ENCODE measurements around the gene PRDX4. TPM values are rescaled to one million over a fixed set of nuclear protein-coding genes. Genes with fewer than 3 reads are reported as not detected.
A peak's percentile ranks its signal among the peaks of the same experiment; 100 is the strongest.
"Not testable (repeated sequence)": the region's sequence is repeated elsewhere in the genome, so short reads cannot be mapped to it uniquely, and the experiment has no call there.

Gene PRDX4
- total RNA-seq (2014; rRNA removed; shearing (Covaris generic); ENCODE audit: low replicate concordance): 554 and 568 TPM in 2 replicates

DNA sequence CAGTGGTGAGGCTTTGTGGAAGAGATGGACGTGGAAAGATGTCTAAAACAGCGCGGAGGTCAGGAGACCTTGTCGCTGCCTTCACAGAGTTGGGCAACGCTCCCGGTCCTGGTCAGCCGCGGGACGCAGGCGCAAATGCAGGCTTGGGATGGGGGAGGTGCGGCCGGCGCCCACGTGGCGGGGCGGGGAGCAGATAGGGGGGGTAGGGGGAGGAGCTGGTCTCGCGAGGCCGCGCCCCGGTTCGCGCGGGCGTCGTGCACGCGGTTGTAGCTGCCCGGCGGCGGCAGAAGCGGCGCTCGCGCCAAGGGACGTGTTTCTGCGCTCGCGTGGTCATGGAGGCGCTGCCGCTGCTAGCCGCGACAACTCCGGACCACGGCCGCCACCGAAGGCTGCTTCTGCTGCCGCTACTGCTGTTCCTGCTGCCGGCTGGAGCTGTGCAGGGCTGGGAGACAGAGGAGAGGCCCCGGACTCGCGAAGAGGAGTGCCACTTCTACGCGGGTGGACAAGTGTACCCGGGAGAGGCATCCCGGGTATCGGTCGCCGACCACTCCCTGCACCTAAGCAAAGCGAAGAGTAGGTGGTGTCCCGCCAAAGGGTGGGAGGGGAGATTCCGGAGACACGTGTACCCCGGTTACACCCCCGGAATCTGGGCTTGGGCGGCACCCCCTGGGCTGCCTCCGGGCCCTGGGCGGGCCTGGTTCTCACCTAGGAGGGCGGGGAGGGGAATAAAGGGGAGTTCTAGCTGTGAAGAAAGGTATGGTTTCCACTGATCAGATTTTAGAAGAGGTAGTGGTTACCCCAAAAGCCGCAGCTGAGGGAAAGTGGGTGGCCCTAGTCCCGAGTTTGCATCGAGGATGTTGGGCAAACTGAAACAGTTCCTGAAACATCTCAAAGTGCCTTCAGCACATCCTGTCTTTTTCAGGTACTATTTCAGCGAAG lies at the start of gene PRDX4:
TSS of gene PRDX4 (plus strand) at position 255 of the 939 bp plus-strand sequence. CDS start at position 333, 78 bp downstream.
- H3K4me3 ChIP-seq: peak within 1 kb of the TSS; percentile 83
- no peaks in the 10 kb centered on the region for H3K9me3 ChIP-seq
- H3K36me3 ChIP-seq: peaks cover 25% of the 10 kb centered on the region
- DNase-seq: peak; percentile 91
- H3K27me3 ChIP-seq: no peaks in the 10 kb centered on the region

DNA sequence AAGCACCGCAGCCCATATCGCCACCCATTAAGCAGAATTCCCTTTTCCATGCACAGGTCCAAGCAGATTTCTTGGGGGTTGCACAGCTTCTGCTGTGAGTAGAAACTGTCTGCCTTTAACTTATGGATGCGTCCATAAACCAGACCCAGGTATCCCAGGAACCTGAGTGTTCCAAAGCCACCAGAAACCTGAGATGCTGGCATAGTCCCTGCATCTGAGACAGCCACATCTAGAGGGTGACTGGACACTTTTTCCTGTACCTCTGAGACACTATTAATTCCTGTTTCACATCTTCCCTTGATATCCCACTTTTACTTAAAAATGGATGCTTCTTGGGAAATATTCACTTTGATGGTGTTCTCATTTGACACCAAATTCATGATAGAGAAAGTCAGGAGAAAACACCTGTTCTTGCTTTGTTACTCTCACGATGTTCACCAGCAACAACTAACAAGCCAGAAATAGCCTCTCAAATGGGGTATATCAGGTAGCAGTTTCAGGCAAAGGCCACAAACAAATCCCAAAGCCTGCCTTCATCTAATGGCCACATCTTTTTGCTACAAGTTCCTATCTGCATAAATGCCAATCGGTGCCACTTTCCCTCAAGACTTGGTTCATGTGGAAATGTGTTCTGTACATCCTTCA lies 45.5 kb upstream of the PRDX4 start:
- no peaks in the 10 kb centered on the region for H3K27me3 ChIP-seq
- H3K9me3 ChIP-seq: no peaks in the 10 kb centered on the region
- H3K4me3 ChIP-seq: no peak overlapping the region
- no peaks in the 10 kb centered on the region for H3K36me3 ChIP-seq
- DNase-seq: no peak

DNA sequence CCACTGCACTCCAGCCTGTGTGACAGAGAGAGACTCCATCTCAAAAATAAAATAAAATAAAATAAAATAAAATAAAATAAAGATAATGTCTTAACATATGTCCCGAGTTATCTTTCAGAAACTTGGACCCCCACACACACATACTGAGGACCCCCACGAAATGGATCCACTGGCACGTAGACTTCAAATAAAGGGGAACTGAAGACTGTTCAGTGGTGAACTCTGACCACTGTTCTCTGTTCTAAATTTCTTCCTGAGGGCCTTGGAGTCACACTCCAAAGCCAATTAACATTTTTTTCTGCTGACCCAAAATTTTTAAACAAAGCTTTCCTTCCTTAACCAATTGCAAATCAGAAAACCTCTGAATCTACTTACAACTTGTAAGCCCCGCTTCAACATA lies 43.5 kb upstream of the PRDX4 start:
- H3K4me3 ChIP-seq: no peak overlapping the region
- no peaks in the 10 kb centered on the region for H3K27me3 ChIP-seq
- H3K36me3 ChIP-seq: no peaks in the 10 kb centered on the region
- DNase-seq: no peak
- no peaks in the 10 kb centered on the region for H3K9me3 ChIP-seq

DNA sequence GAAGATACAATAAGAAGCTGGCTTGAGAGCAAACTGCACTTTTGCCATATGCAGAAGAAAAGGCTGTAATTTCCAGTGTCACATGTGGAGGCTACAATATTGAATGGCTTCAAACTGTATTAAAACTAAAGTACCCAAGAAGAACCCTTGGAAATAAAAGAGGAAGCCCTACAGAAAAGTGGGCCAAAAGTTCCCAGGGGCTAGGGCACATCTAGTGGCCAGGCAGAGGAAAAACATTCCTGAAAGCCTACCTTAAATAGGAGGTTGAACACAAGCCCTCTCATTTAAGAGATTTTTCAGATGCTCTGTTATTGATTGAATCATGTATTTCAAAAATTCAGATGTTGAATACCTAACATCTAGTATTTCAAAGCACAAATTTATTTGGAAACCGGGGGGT lies 40.6 kb upstream of the PRDX4 start:
- no peak for DNase-seq
- Histone ChIP-seq H3K27me3 (no peaks in the 10 kb centered on the region), H3K4me3 (no peak overlapping the region), H3K36me3 (no peaks in the 10 kb centered on the region), H3K9me3 (no peaks in the 10 kb centered on the region)

DNA sequence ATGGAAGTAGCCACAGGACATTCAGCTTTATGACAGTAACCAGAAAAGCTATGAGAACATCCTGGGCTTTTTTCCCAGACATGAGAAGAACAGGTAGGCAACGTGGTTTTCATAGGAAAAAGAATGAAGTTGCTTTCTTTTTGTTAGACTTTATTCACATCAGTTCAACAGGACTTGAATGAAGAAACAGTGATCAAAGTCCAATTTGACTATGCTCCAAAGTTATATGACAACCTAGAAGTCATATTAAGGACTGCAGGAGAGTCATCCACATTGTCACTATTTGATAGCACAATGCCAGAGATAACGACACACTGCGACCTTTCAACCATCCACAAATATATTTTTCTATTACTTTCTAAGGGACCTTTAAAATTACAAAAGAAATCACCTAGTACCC lies 39.2 kb upstream of the PRDX4 start:
- DNase-seq: no peak
- no peak overlapping the region for H3K4me3 ChIP-seq
- H3K36me3 ChIP-seq: no peaks in the 10 kb centered on the region
- H3K9me3 ChIP-seq: no peaks in the 10 kb centered on the region
- H3K27me3 ChIP-seq: no peaks in the 10 kb centered on the region

DNA sequence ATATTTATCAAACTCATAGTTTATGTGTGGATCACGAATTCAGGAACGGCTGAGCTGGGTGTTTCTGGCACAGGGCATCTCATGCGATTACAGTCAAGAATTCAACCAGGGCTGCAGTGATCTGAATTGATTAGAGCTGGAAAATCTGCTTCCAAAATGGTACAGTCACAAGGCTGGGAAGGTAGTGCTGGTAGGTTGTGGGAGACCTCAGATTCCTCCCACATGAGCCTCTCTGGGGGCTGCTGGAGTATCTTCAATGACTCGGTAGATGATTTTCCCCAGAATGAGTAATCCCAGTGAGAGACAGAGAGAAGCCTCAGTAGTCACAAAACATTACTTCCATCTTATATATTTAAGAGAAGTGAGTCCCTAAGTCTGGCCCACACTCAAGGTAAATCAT lies 36.2 kb upstream of the PRDX4 start:
- Histone ChIP-seq H3K27me3 (no peaks in the 10 kb centered on the region), H3K4me3 (no peak overlapping the region), H3K36me3 (no peaks in the 10 kb centered on the region), H3K9me3 (no peaks in the 10 kb centered on the region)
- DNase-seq: no peak

DNA sequence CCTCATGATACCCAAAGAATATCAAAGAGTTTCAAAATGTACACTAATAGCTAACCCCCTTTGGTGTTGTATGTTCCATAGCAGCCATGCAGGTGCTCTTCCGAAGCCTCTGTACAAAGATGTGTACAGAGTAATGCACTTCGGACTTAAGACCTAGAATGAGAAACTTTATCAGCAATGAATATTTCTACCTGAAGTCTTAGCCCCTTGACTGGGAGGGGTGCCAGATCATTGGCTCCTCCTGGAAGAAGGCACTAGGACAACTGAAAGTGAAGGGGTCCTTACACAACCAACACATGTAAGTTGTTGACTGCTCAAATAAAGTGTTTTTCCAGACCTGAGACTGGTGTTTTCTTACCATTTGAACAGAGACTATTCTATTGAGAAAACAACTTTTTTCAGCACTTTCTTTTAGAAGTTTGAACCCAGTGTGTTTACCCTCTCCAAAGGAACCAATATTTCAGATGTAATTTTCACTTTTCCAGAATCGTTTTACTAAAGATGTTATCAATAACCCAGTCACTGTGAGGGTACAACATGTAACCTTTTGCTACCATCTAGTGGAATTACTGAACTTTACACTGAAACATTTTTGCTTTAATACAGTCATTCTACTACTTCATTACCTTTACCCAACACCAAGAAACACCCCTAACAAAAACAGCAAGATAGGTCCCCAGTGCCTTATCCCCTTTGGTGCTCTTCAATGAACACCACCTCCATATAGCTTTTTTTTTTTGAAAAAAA lies 33.3 kb upstream of the PRDX4 start:
- H3K4me3 ChIP-seq: no peak overlapping the region
- no peaks in the 10 kb centered on the region for H3K9me3 ChIP-seq
- no peaks in the 10 kb centered on the region for H3K36me3 ChIP-seq
- DNase-seq: no peak
- no peaks in the 10 kb centered on the region for H3K27me3 ChIP-seq

DNA sequence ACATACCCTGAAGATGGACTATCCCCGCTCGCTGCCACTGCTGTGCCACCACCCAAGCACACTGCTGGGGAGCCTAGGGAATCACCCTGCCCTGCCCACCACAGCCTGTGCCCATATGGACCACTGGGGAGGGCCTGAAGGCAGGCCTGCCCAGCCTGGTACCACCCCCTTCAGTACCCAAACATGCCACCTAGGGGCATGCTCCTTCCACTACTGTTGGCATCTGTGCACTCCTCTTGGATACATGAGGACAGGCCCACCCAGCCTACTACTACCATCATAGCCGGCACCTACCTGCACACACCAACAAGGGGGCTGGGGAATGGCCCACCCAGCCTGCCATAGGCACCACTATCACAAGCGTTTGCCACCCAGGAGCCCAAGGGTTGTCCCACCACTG lies 30.1 kb upstream of the PRDX4 start:
- Histone ChIP-seq H3K27me3 (no peaks in the 10 kb centered on the region), H3K36me3 (no peaks in the 10 kb centered on the region), H3K9me3 (no peaks in the 10 kb centered on the region), H3K4me3 (no peak overlapping the region)
- DNase-seq: no peak

DNA sequence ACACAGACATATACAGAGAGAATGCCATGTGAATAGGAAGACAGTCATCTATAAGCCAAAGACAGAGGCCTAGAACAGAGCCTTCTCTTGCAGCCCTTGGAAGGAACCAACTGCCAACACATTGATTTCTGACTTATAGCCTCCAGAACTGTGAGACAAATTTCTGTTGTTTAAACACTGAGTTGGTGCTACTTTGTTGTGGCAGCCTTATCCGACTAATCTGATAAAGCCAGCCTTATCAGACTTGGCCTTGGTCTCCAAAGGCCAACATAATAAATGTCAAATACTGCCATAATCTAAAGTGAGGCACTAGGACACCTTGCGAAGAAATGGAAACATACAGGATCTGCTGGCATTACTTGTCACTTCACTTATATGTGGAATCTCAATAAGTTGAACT lies 24.3 kb upstream of the PRDX4 start:
- no peaks in the 10 kb centered on the region for H3K9me3 ChIP-seq
- H3K4me3 ChIP-seq: no peak overlapping the region
- no peaks in the 10 kb centered on the region for H3K36me3 ChIP-seq
- DNase-seq: no peak
- no peaks in the 10 kb centered on the region for H3K27me3 ChIP-seq

DNA sequence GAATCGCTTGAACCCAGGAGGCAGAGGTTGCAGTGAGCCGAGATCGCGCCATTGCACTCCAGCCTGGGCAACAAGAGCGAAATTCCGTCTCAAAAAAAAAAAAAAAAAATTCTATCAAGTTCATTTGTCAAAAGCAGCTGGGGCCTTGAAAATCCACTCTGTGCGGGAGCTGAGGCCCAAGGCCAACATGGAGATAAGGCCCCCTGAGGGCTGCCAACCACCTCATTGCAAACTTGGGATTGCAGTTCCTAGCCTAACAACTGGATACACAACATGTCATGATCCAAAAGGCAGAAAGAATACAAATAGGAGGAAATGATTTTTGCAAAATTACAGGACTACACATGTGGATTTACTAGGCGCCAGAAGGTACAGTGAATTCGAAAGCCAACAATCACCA lies 22.5 kb upstream of the PRDX4 start:
- H3K4me3 ChIP-seq: no peak overlapping the region
- no peak for DNase-seq
- no peaks in the 10 kb centered on the region for H3K27me3 ChIP-seq
- H3K36me3 ChIP-seq: no peaks in the 10 kb centered on the region
- H3K9me3 ChIP-seq: no peaks in the 10 kb centered on the region

DNA sequence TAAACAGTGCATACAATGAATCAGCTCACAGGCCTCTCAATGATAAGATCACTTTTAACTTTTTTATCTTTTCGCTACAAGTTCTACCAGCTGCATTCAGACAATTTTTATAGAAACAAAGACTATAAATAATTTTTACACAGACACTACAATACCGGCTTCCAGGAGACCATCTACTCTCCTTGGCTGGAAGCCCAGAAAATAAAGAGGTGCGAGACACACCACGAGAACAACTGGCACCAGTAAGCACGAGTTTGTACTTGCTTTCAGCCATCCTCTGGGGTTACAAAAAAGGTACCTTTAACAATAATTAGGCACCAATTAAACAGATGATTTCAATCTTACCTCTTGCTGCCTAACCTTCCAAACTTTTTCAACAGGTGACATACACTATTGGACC lies 11.2 kb upstream of the PRDX4 start:
- no peak overlapping the region for H3K4me3 ChIP-seq
- H3K36me3 ChIP-seq: no peaks in the 10 kb centered on the region
- H3K27me3 ChIP-seq: no peaks in the 10 kb centered on the region
- DNase-seq: no peak
- H3K9me3 ChIP-seq: no peaks in the 10 kb centered on the region

DNA sequence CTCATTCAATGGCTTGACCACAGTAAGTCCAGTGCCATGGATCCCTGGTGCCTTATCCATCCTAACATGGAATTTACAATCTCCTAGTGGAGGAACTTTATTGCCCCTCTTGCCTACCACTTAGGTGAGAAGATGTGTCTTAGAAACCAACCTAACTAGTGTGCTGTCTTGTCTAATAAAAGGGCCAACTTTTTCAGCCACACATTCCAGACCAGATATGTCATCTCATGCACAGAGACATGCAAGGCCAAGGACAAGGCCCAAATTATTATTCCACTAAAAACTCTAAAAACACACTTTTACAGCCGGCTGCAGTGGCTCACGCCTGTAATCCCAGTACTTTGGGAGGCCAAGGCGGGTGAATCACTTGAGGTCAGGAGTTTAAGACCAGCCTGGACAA lies 10.6 kb upstream of the PRDX4 start:
- DNase-seq: peak; percentile 45
- Histone ChIP-seq H3K9me3 (no peaks in the 10 kb centered on the region), H3K36me3 (no peaks in the 10 kb centered on the region), H3K4me3 (no peak overlapping the region), H3K27me3 (no peaks in the 10 kb centered on the region)

DNA sequence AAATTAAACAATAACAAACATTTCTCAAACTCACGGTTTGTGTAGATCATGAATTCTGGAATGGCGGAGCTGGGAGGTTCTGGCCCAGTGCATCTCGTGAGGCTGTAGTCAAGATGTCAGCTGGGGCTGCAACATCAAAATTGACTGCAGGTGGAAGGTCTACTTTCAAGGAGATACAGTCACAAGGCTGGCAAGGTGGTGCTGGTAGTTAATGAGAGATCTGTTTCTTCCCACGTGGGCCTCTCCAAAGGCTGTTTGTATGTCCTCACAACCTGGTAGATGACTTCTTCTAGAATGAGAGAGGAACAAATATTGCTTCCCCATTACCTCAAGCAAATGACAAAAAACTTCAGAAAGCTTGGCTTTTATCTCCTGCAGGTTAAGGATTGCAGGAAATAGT lies 8.0 kb upstream of the PRDX4 start:
- Histone ChIP-seq H3K9me3 (no peaks in the 10 kb centered on the region), H3K27me3 (no peaks in the 10 kb centered on the region), H3K4me3 (no peak overlapping the region), H3K36me3 (no peaks in the 10 kb centered on the region)
- DNase-seq: no peak

DNA sequence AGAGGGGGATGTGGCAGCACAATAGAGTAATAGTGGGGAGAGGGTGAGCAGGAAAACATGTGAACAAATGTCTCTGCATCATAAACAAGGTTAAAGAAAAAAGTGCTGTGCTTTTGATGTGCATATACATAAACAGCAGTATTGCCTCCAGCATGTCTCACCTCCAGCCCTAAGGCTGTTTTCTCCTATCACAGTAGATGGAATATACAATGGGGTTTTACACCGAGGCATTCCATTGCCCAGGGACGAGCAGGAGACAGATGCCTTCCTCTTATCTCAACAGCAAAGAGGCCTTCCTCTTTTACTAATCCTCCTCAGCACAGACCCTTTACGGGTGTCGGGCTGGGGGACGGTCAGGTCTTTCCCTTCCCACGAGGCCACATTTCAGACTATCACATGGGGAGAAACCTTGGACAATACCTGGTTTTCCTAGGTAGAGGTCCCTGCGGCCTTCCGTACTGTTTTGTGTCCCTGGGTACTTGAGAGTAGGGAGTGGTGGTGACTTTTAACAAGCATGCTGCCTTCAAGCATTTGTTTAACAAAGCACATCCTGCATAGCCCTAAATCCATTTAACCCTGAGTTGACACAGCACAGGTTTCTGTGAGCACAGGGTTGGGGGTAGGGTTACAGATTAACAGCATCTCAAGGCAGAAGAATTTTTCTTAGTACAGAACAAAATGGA lies 7.1 kb upstream of the PRDX4 start:
- not testable (repeated sequence) for H3K9me3 ChIP-seq, DNase-seq, H3K36me3 ChIP-seq, H3K27me3 ChIP-seq, H3K4me3 ChIP-seq

DNA sequence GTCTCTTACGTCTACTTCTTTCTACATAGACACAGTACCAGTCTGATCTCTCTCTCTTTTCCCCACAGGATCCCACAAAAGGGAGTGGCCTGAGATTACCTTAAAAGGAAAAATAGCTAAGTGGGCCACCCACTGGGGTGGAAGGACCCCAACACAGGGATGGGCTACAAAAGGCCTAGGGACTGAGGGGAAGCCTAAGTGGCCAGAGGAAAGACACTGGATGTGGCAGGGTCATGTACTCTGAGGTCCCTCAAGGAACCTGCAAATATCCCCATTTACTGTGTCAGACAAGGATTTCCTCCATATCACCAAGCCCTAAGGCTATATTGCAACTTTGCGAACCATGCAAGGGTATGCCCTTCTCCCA lies 6.5 kb upstream of the PRDX4 start:
- no peak for DNase-seq
- no peaks in the 10 kb centered on the region for H3K36me3 ChIP-seq
- H3K4me3 ChIP-seq: no peak overlapping the region
- H3K9me3 ChIP-seq: no peaks in the 10 kb centered on the region
- no peaks in the 10 kb centered on the region for H3K27me3 ChIP-seq

DNA sequence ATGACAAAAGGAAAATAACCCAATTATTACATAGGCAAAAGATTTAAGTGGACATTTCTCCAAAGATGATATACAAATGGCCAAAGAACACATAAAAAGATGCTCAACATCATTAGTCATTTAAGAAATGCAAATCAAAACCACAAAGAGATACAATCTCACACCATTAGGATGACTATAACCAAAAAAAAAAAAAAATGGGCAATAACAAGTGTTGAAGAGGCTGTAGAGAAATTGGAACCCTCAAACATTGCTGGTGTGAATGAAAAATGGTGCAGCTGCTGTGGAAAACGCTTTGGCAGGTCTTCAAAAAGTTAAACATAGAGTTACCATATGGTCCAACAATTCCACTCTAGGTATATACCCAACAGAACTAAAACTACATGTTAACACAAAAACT lies 5.6 kb upstream of the PRDX4 start:
- no peak overlapping the region for H3K4me3 ChIP-seq
- DNase-seq: no peak

DNA sequence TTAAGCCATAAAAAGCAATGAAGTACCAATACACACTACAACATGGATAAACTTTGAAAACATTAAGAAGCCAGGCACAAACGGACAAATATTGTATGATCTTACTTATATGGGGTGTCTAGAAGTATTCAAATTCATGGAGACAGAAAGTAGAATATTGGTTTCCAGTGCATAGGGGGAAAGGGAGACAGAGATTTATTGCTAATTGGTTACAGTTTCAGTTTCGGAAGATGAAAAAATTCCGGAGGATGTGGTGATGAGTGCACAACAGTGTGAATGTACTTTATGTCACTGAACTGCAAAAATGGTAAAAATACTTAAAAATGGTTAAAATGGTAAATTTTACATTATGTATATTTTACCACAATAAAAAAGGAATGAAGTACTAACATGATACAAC lies 5.1 kb upstream of the PRDX4 start:
- no peak for DNase-seq
- no peaks in the 10 kb centered on the region for H3K36me3 ChIP-seq
- no peaks in the 10 kb centered on the region for H3K9me3 ChIP-seq
- no peak overlapping the region for H3K4me3 ChIP-seq
- H3K27me3 ChIP-seq: no peaks in the 10 kb centered on the region

More for the DNA sequence above, 5.6 kb upstream of the PRDX4 start:
- no peaks in the 10 kb centered on the region for H3K36me3 ChIP-seq
- no peaks in the 10 kb centered on the region for H3K9me3 ChIP-seq
- H3K27me3 ChIP-seq: no peaks in the 10 kb centered on the region

Data from MG63 (cell line).